Hepatic stellate cell (primary cell): ENCODE results near the gene SRI.

Source experiments
- DNase-seq: peaks from one replicate; pipeline ENCODE4 v3.0.0; 2011; ENCODE audit warnings: low spot score

SRI gene

DNA sequence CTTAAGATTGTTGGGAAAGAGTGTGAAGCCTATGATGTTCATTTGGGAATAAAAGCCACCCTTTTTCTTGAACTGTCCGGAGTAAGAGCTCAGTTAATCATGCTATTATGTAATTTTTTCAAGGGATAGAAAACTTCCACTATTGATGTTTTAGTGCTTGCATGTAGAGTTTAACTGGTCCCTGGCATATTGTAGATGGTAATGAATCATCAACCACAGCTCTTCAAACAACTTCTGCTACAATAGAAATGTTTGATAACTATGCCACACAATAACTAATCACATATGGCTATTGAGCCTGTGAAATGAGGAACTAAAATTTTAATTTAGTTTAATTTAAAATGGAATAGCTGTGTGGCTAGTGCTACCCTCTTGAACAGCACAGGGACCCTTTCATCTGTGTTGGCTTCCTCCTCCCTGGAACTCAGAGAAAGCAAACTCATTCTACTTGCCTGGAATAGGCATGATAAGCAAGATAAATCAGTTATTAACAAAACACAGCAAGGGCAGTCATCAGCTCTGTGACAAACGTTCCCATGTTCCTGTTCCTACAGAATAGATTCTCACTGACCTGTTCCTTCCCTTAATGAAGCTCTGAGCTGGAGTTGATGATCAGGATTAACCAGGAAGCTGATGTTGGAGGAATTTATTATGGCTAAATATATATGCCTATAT, 4.9 kb upstream of the SRI start:
- DNase-seq, result peak; percentile 9

DNA sequence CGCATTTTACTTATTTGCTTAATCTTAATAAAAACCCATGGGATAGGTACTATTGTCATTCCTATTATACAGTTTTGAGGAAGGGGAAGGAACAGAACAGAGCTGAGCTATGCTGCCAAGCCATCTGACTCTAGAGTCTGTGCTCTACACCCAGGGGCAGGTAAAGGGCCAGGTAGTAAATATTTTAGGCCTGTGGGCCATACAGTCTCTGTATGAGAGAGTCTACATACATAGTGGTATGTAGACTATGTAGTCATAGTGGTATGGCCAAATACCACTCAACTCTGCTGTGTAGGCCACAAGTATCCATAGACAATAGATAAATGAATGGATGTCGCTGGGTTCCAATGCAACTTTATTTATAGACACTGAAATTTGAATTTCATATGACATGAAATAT, 3.4 kb upstream of the SRI start:
- DNase-seq, result no peak

DNA sequence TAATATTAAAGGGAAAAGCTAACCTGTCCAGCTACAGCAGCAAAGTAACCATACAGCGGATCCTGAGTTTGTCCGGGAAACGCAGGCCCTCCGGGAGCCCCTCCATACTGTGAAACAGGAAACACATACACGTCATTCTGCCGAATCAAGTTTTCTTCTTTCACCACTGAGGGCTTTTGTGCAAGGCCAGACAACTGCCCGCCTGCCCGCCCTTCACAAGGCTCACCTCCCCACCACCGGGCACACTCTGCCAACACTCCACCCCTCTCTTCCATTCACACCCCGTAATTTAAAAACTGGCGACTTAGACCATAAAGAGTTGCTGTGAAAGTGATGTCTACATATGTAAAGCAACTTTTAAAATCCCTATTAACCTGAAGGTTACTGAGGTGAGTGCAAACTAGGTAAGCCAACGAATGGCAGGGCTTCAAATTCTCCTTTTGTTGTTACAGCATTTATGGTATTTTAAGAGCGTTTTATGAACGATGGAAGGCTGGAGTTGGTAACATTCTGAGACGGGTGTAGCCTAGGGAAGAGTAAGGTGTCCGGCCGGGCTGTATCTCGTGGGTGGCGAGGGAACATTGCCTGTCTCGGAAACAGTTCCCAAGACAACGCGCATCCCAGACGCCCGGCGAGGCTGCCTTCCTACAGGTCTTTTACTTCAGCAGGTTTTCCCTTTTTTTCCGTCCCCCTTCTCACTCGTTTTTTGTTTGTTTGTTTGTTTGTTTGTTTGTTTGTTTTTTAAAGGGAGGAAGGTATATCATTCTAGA, 817 bp downstream of the SRI start:
- DNase-seq, result peak; percentile 36

DNA sequence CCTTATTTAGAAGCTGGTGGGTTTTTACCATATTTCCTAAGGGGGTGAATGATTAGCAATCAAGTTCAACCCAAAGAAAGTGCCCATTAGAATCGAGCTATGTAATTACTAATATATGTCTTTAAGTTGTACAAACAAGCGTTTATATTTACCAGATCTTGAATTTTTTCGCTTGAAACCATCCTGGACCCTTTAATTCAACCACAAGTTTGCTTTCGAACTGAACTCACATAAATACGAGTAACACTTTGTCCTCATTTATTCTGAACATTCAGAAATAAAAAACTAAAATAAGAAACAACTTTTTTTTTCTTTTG, 1.5 kb downstream of the SRI start:
- DNase-seq, result no peak

DNA sequence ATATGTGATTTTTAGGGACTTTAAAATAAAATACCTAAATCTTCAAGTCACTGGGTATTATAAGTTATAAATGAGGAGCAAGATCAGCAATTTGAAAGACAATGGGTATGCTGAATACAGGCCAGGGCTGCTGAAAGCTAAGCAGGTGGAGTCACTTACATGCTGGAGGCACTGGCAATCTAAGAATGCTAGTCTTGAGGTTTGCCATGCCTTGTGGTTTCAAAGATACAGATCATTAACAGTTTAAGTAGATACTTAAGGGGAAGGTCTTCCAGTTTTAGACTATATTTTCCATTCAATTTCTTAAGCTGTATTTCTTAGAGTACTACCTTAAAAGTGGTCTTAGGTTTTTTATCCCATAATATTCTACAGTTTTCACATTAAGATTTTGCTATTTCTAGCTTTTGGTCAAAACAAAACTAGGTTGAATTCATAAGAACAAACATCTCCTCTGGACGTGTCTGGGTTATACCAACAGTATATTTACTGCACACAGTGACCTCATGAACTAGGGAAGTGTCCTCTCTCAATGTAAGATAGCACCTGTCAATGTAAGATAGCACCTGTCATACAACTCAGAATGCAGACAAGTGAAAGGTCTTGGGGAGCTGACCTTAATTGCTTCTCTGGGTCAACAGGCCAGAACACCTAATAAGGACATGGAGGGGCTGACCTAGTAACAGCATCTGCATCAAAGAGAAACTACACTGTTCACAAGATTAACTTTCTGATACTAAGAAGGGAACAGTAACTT, 2.0 kb downstream of the SRI start:
- no peak for DNase-seq

DNA sequence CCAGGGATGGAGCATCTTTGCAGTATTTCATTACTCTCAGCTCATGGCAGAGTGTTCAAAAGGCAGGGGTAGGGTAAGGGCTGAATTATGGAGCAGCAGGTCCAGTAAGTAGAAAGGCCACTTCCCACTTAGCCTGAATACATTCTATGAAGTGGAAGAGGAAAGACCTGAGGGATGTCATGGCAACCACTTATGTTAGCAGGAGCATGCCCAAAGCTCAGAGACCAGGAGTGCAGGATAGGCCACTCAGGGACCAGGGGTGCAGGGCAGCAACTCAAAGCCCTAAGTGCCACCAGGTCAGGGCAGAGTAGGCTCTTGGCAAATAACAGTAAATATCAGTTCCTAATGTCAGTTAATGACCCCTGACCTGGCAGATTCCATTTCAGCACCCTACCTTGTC, 3.6 kb downstream of the SRI start:
- DNase-seq, result no peak

DNA sequence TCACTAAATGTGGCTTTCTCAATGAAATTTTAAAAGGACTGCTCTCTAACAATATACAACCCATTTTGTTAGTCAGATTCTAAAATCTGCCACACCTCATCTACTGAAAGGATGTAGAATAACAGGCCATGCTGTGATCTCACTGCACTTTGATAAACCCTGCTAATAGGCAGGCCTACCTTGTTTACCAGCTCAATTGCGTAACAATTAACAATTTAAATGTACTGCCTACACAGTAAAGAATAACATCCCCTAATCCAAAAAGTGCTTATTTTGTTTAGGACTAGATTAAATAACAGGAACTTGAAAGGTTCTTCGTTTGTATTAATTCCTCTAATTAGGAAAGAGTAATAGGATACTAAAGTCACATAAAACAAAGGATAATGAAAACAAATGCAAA, 4.5 kb downstream of the SRI start:
- DNase-seq, result no peak

DNA sequence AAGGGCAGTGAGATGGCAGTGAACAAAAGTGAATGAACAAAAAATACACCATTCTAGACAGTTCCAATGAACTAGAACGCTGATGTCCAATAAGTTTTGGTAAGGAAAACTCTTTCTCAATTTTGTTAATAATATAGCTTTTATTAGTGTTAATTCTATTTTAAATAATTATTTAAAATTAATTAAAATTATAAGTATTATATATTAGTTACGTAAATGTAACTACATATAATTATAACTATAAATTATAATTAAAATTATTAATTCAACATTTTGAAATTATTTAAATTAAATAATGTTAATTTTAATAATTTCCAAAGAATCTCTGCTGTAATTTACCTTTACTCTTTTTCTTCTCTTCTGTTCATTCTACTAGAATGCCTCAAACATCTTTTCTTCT, 5.4 kb downstream of the SRI start:
- no peak for DNase-seq

DNA sequence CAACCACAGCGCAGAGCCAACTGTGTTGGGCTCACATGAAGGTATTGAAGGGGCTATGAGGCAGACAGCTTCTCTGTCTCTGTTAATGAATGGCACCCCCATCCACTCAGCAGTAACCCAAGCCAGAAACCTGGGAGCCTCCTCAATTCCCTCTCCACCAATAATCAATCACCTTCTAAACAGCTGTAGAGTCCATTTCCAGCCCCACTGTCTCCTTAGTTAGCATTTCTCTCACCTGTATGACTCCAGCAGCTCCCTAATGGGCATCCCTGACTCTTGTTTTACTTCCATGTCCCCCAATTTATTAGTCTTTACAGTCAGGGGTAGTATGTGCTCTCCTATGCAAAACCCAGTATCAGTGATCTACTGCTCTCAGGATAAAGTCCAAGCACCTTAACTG, 6.9 kb downstream of the SRI start:
- no peak for DNase-seq

DNA sequence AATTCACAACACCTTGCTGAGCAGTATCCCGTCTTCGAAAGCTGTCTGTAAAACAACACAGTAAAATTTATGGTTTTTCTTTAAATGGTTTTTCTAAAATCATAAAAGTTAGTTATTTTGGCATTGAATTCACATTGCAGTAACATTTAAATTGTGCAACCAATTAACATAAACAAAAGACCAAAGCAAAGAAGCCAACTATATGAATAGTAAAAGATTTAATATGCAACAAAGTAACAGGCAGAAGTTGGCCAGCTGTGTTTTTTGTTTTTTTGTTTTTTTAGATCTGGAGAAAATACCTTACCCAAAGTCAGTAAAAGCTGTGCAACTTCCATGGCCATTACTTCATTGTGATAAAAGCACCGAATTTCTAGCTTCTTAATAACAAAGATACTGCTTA, 11.3 kb downstream of the SRI start:
- DNase-seq, result no peak

DNA sequence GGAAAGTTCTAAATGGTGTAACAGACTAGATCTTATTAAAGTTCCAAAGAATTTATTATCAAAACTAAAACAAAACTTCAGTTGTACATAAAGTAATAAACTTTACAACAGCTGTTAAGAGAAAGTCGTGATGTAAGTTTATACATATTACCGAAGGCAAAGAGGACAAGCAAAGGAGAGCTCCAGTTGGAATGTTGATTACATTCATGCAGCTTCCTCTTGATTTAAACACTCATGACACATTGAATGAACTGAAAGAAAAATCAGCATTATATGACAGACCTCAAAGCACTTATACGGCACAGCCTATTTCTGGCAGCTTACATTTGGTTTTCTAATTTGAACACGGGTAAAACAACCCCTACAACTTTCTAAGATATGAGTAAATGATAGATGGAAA, 13.6 kb downstream of the SRI start:
- DNase-seq, result no peak

DNA sequence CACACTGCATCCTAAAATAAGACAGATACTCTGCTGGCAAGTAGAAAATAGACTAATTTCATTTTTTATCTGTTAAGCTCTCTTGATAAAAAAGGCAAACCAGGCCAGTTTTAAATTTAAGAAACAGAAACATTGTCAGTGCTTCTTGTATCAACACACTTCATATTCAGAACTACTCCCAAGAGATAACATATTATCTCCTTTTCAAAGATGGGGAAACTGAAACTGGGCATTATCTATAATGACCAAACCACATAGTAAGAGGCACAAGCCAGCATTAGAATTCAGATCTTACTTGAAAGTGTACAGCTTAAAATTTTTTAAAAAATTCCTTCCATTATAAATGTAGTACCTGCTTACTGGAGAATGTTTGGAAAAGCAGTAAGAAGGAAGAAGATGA, 14.7 kb downstream of the SRI start:
- no peak for DNase-seq

DNA sequence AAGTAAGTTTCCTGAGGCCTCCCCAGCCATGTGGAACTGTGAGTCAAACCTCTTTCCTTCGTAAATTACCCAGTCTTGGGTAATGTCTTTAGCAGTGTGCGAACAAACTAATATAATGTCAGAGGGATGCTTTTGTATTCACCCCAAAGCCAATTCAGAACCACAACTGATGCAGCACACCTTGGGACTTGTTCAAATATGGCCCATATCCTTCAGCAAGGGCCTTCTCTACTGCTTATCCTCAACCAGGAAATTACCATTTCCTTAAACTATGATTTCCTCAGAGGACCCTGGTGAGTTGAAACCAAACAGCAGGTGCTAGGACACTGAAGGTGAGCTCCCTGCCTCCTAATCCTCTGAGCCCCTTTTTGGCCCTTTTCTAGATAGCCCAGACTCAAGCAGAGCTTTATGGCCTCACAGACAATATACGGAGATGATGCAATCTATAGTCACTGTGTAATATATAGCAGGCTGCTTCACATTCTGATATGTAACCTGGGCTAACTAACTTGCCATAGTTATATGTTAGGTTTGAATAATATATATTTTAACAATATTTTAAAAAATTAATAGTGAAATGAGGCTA, 15.2 kb downstream of the SRI start:
- DNase-seq, result no peak

DNA sequence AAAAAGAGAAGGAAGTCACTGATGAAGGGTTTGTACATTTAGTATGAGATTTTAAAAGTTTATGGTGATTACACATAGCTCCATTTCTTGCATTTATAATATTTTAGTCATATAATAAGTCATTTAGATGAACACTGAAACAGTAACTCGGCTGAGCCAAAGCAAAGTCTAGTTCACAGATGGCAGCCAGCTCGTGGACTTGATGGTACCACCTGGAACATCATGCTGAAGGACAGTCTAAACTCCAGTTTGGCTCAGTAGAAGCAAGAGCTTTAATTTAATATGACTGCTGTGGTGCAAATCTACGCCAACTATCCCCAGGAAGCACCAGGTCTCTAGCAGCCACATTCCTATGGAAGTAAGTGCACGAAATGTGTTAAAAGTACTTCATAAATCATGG, 16.4 kb downstream of the SRI start:
- DNase-seq, result no peak

DNA sequence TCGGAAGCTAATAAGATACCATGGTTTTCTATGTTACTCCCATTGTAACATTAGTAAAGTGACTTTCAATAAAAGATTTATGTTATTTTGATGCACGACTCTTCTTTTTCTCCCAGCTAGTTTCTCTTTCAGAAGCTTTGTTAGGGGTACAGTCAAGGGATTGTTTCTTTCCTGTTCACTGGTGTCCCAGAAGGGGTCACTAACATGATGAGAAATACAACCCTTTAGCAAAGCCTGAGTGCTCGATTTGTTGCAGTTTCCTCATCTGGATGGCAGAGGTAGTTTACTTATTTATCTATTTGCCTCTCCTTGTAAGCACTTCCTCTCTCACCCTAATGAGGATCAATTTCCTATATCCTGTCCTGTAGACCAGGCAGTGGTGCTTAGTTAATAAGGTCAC, 17.0 kb downstream of the SRI start:
- DNase-seq, result no peak

DNA sequence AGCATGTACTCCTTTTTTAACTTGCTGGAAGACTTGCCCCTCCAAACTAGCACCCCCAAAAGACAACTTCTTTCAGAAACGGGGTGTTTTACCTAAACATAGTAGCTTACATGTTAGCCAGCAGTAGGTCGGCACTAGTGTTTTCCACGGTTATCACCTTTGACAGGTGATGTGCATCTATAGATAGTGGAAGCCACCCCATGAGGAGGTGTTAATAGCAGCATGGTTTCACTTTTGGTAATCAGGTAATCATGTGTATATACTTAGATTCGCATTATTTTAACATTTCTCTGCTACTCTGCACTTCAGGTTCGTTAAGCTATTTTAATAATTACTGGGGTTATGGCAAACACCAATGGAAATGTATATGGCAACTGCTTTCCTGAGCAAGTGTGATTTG, 17.6 kb downstream of the SRI start:
- no peak for DNase-seq

DNA sequence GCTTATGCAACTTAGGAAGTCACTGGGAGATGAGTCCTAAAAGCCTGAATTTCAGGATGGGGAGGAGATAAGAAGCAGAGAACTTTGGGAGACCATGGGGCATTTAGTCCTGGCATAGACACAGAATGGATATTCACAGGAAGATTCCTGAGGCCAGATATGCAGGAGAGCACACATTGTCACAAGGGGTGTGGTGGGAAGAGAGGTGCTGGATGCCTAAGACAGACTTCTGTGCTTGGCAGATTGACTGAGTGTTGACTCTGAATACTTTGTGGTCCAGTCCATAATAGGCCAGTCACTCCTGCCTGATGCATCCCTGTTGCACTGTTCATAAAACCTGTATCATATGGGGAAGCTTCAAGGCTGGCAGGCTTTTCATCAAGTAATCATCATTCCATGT, 18.5 kb downstream of the SRI start:
- no peak for DNase-seq

DNA sequence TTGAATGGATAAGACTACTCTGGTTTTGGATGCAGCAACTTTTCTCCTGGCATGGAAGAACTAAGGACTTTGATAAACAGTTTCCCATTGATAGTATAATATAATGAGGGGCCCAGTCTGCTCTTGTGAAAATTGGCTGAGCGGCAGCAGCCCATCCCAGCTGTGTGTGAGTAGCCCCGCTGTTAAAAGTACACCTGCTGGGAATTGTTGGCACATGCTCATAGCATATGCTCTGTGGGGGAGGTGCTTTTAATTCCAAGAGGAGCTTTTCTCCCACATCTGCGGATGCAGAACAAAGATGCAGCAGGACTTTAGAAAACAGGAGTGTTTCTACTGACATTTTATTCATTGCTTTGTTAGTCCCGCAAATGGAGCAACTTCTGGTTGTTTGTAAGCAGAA, 19.0 kb downstream of the SRI start:
- no peak for DNase-seq

DNA sequence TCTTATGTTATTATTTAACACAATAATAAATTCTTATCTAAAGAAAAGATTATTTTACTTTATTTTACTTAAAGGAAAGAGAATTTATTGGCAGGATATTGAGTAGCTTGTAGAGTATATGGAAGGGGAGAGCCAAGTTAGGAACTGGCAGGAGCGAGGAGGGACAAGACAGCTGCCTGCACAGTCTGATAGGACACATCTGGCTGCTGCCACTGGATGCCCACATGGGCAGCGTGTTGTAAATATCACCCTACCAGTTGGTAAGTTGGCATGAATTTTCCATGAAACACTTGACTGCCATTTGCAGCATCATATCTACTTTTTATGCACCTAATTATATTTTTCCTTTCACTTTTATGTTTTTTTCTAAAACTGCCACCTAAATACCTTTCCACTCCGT, 19.6 kb downstream of the SRI start:
- DNase-seq, result no peak

DNA sequence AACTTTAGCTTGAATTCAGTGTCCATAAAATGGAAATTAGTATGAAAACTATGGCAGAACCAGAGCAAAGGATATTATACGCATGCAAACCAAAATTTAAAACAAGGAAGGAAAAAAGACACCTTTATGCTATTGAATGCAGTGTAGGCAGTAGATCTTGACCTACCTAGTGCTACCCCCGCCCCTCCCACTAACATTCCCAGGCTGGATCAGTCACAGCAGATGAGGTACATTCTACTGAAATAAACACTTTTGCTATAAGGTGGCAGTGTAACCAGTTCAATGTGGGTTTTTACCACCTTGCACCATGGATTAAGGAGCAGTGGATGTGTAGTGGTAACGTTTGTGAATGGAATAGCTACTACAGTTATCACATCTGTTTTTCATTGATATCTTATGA, 27.9 kb downstream of the SRI start:
- no peak for DNase-seq

DNA sequence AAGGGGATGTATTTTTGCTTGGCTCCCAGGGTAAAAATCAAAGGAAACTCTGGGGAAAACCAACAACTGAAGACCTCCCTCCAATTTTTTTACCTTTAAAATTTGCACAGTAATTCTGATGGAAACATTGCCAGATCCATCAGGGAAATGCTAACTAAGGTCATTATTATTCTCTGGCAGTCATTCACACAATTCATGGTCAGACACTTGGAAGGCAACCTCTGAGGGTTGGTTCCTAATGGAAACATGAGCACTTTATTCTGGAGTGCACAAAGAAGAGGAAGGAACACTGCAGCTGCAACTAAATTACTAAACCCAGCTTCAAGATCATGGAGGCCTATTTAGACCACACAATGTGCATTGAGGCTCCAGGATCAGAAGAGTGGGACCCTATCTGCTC, 34.2 kb downstream of the SRI start:
- no peak for DNase-seq

DNA sequence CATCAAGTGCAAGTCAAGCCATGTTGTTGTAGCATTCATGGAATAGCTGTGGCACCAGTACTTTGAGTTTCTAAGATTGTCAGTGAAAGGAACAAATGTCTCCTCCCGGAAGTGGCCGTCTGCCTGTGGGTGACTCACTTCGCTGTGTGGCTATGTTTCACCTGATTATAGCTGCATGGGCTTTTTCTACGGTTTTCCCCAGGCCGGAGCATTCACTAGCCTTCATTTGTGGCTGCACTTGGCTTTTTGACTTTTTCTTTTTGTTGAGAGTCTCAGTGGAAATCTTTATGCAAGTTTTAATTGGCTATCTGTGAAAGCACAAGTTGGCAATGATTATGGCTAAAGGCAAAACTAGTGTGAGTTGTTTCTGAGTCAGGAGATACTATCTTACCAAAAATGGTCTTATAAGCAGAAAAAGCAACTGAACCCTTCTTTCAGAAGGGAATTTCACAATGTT, 35.0 kb downstream of the SRI start:
- DNase-seq, result no peak

DNA sequence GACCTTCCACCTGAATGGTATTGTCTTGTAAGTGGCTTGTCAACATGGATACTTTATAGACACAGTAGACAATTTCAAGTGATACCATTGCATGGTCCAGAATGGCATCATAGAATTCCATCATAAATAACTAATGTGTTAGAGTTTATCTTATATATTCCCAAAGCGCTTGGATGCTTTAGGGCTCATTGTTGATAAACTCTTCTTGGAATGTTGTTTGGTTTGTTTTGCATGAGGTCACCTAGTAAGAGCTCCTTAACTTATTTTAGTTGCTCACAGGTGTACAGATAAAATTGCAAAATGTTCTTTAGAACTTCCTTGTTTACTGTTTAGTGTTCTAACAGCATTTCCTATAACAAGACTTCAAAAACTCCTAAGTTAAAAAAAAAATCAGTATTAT, 36.8 kb downstream of the SRI start:
- DNase-seq, result no peak
